Stimulated activated effector memory CD8-positive, alpha-beta T cell treated with anti-CD3 and anti-CD28 coated beads, Interleukin-12 subunit alpha, Interleukin-12 subunit beta, amount 100 ng/mL, for 72 hours (primary cell): Measurements from ENCODE around the gene SSX2IP.

ENCODE experiments used
- ATAC-seq: fragments of 150-1000 bp; cut with Tn5 transposase; 2 replicates; pipeline ENCODE4 v1.10.0; 2021
- DNase-seq, 2 donors: peaks; one replicate each; pipeline ENCODE4 v3.0.0; 2021 to 2022; ENCODE audit warnings: low spot score in 2 of 2
- H3K27ac Mint-ChIP-seq: one replicate; pipeline ENCODE4 v1.8.0; 2022; ENCODE audit warnings: mild to moderate bottlenecking, mixed read lengths
- H3K36me3 Mint-ChIP-seq: one replicate; pipeline ENCODE4 v1.8.0; 2022; ENCODE audit warnings: mild to moderate bottlenecking, mixed read lengths
- H3K4me1 Mint-ChIP-seq: one replicate; pipeline ENCODE4 v1.8.0; 2022; ENCODE audit warnings: mixed read lengths
- H3K4me3 Mint-ChIP-seq: one replicate; pipeline ENCODE4 v1.8.0; 2022; ENCODE audit warnings: mild to moderate bottlenecking, mixed read lengths
- H3K9me3 Mint-ChIP-seq: one replicate; pipeline ENCODE4 v1.8.0; 2022; ENCODE audit warnings: mixed read lengths

Gene SSX2IP

GRCh38 chr1:84620720-84621313 lies 69.4 kb downstream of the SSX2IP start:
- Mint-ChIP-seq H3K4me1 (peaks cover 19% of the 10 kb centered on the region), H3K4me3 (peak overlapping the region; percentile 74), H3K9me3 (no peaks in the 10 kb centered on the region), H3K36me3 (no peaks in the 10 kb centered on the region), H3K27ac (peak overlapping the region; percentile 90)
- ATAC-seq (peak; percentile 86), DNase-seq (peak; percentile 95 to 96)

GRCh38 chr1:84619383-84620102 lies 70.7 kb downstream of the SSX2IP start:
- Mint-ChIP-seq H3K4me1 (peaks cover 19% of the 10 kb centered on the region), H3K4me3 (peak overlapping the region; percentile 74), H3K27ac (peak overlapping the region; percentile 90), H3K36me3 (no peaks in the 10 kb centered on the region), H3K9me3 (no peaks in the 10 kb centered on the region)
- ATAC-seq (peak; percentile 83), DNase-seq (peak; percentile 21 to 68)

GRCh38 chr1:84617349-84617748 lies 72.9 kb downstream of the SSX2IP start:
- no peak for DNase-seq
- Mint-ChIP-seq H3K4me1 (peaks cover 14% of the 10 kb centered on the region), H3K4me3 (no peak overlapping the region), H3K36me3 (no peaks in the 10 kb centered on the region), H3K27ac (no peak overlapping the region), H3K9me3 (no peaks in the 10 kb centered on the region)
- no peak for ATAC-seq

- no peak for DNase-seq
- H3K9me3 Mint-ChIP-seq = no peaks in the 10 kb centered on the region
Observed at GRCh38 chr1:84615790-84616189, 74.5 kb downstream of the SSX2IP start.

GRCh38 chr1:84613887-84614286 lies 76.4 kb downstream of the SSX2IP start:
- no peak overlapping the region for H3K4me3 Mint-ChIP-seq
- H3K36me3 Mint-ChIP-seq = no peaks in the 10 kb centered on the region
- ATAC-seq (no peak), DNase-seq (no peak)
- no peak overlapping the region for H3K27ac Mint-ChIP-seq
- no peaks in the 10 kb centered on the region for H3K4me1 Mint-ChIP-seq
- no peaks in the 10 kb centered on the region for H3K9me3 Mint-ChIP-seq

More at GRCh38 chr1:84615790-84616189, 74.5 kb downstream of the SSX2IP start:
- Mint-ChIP-seq H3K27ac (no peak overlapping the region), H3K4me3 (no peak overlapping the region), H3K36me3 (no peaks in the 10 kb centered on the region), H3K4me1 (peaks cover 11% of the 10 kb centered on the region)
- ATAC-seq = no peak

- Mint-ChIP-seq H3K27ac (no peak overlapping the region), H3K9me3 (no peaks in the 10 kb centered on the region), H3K4me1 (no peaks in the 10 kb centered on the region), H3K36me3 (no peaks in the 10 kb centered on the region), H3K4me3 (no peak overlapping the region)
- DNase-seq (no peak), ATAC-seq (no peak)
Observed at GRCh38 chr1:84613026-84613425, 77.2 kb downstream of the SSX2IP start.

GRCh38 chr1:84611796-84612195 lies 78.5 kb downstream of the SSX2IP start:
- Mint-ChIP-seq H3K4me1 (no peaks in the 10 kb centered on the region), H3K4me3 (no peak overlapping the region), H3K9me3 (no peaks in the 10 kb centered on the region), H3K36me3 (no peaks in the 10 kb centered on the region), H3K27ac (no peak overlapping the region)
- no peak for ATAC-seq
- DNase-seq = no peak

- Mint-ChIP-seq H3K4me3 (no peak overlapping the region), H3K27ac (no peak overlapping the region)
- no peak for ATAC-seq
Observed at GRCh38 chr1:84611091-84611490, 79.2 kb downstream of the SSX2IP start.

GRCh38 chr1:84606977-84607376 lies 83.3 kb downstream of the SSX2IP start:
- ATAC-seq (no peak), DNase-seq (no peak)
- no peak overlapping the region for H3K27ac Mint-ChIP-seq
- H3K4me3 Mint-ChIP-seq = no peak overlapping the region
- no peaks in the 10 kb centered on the region for H3K4me1 Mint-ChIP-seq
- peaks cover 17% of the 10 kb centered on the region for H3K9me3 Mint-ChIP-seq
- H3K36me3 Mint-ChIP-seq = no peaks in the 10 kb centered on the region

More at GRCh38 chr1:84611091-84611490, 79.2 kb downstream of the SSX2IP start:
- Mint-ChIP-seq H3K36me3 (no peaks in the 10 kb centered on the region), H3K9me3 (peaks cover 4% of the 10 kb centered on the region), H3K4me1 (no peaks in the 10 kb centered on the region)
- no peak for DNase-seq

GRCh38 chr1:84605157-84605556 lies 85.1 kb downstream of the SSX2IP start:
- DNase-seq (no peak), ATAC-seq (no peak)
- Mint-ChIP-seq H3K4me3 (no peak overlapping the region), H3K36me3 (no peaks in the 10 kb centered on the region), H3K27ac (no peak overlapping the region), H3K4me1 (peaks cover 5% of the 10 kb centered on the region), H3K9me3 (peaks cover 17% of the 10 kb centered on the region)

GRCh38 chr1:84603941-84604830 lies 86.1 kb downstream of the SSX2IP start:
- Mint-ChIP-seq H3K4me1 (peaks cover 13% of the 10 kb centered on the region), H3K27ac (no peak overlapping the region), H3K9me3 (peaks cover 17% of the 10 kb centered on the region), H3K36me3 (no peaks in the 10 kb centered on the region), H3K4me3 (no peak overlapping the region)
- ATAC-seq (no peak), DNase-seq (peak in 1 of 2 donors; percentile 28)

- H3K36me3 Mint-ChIP-seq = no peaks in the 10 kb centered on the region
- no peak overlapping the region for H3K4me3 Mint-ChIP-seq
- H3K9me3 Mint-ChIP-seq = peaks cover 17% of the 10 kb centered on the region
- no peak overlapping the region for H3K27ac Mint-ChIP-seq
- peak in 1 of 2 donors; percentile 18 for DNase-seq
- H3K4me1 Mint-ChIP-seq = peaks cover 21% of the 10 kb centered on the region
- no peak for ATAC-seq
Observed at GRCh38 chr1:84603223-84603622, 87.0 kb downstream of the SSX2IP start.

- Mint-ChIP-seq H3K27ac (peak overlapping the region; percentile 66), H3K36me3 (no peaks in the 10 kb centered on the region), H3K4me1 (peaks cover 21% of the 10 kb centered on the region), H3K4me3 (no peak overlapping the region), H3K9me3 (peaks cover 11% of the 10 kb centered on the region)
- DNase-seq = no peak
- ATAC-seq = no peak
Observed at GRCh38 chr1:84600796-84601195, 89.5 kb downstream of the SSX2IP start.

- Mint-ChIP-seq H3K4me3 (peak overlapping the region; percentile 47), H3K9me3 (no peaks in the 10 kb centered on the region), H3K36me3 (no peaks in the 10 kb centered on the region), H3K27ac (peak overlapping the region; percentile 76), H3K4me1 (peaks cover 21% of the 10 kb centered on the region)
- DNase-seq = no peak
- ATAC-seq = peak; percentile 87
Observed at GRCh38 chr1:84598846-84599741, 91.2 kb downstream of the SSX2IP start.
